ENCODE results near the gene POLN. TPM values are rescaled to one million over a fixed set of nuclear protein-coding genes. Genes with fewer than 3 reads are reported as not detected.

POLN gene
- total RNA-seq, 4 donors from 2014 or later, result 0.91 to 8.0 (median 1.2) TPM

GRCh38 chr4:2082627-2083026, 159.3 kb downstream of the POLN start:
- TF ChIP-seq EP300 (IDR thresholded peaks at IDR 0.05), result no peak
- no peak for TF ChIP-seq POLR2A (IDR thresholded peaks at IDR 0.05)
- TF ChIP-seq POLR2AphosphoS5 (IDR thresholded peaks at IDR 0.05), result no peak
- no peak for TF ChIP-seq CTCF (IDR thresholded peaks at IDR 0.05)
- H3K27me3 ChIP-seq, result no peaks in the 10 kb centered on the region
- H3K36me3 ChIP-seq, result no peaks in the 10 kb centered on the region
- no peak overlapping the region for H3K4me3 ChIP-seq
- H3K27ac ChIP-seq, result no peak overlapping the region
- no peak for DNase-seq (ENCODE audit: low spot score in 2 of 2)
- 86% methylated on average over 4 of the region's 4 CpGs for WGBS
- no peaks in the 10 kb centered on the region for H3K9me3 ChIP-seq
- no peaks in the 10 kb centered on the region for H3K4me1 ChIP-seq

- WGBS, result 92% methylated on average over 2 of the region's 3 CpGs
- TF ChIP-seq POLR2AphosphoS5 (IDR thresholded peaks at IDR 0.05), result no peak
- TF ChIP-seq CTCF (IDR thresholded peaks at IDR 0.05), result no peak
- no peak for TF ChIP-seq POLR2A (IDR thresholded peaks at IDR 0.05)
- no peak for TF ChIP-seq EP300 (IDR thresholded peaks at IDR 0.05)
Measured at GRCh38 chr4:2082118-2082517, 159.8 kb downstream of the POLN start.

GRCh38 chr4:2081540-2081939, 160.4 kb downstream of the POLN start:
- Histone ChIP-seq H3K36me3 (no peaks in the 10 kb centered on the region), H3K4me3 (no peak overlapping the region), H3K4me1 (no peaks in the 10 kb centered on the region), H3K9me3 (no peaks in the 10 kb centered on the region), H3K27me3 (no peaks in the 10 kb centered on the region), H3K27ac (no peak overlapping the region)
- WGBS, result 92% methylated on average over 9 of the region's 10 CpGs
- TF ChIP-seq POLR2A (IDR thresholded peaks at IDR 0.05) (no peak), EP300 (IDR thresholded peaks at IDR 0.05) (no peak), CTCF (IDR thresholded peaks at IDR 0.05) (no peak), POLR2AphosphoS5 (IDR thresholded peaks at IDR 0.05) (no peak)
- DNase-seq (ENCODE audit: low spot score in 2 of 2), result peak in 1 of 2 donors; percentile 16

More at GRCh38 chr4:2082118-2082517, 159.8 kb downstream of the POLN start:
- no peak overlapping the region for H3K27ac ChIP-seq
- no peaks in the 10 kb centered on the region for H3K36me3 ChIP-seq
- H3K9me3 ChIP-seq, result no peaks in the 10 kb centered on the region
- H3K4me3 ChIP-seq, result no peak overlapping the region
- no peaks in the 10 kb centered on the region for H3K4me1 ChIP-seq
- DNase-seq (ENCODE audit: low spot score in 2 of 2), result peak; percentile 22 to 52
- H3K27me3 ChIP-seq, result no peaks in the 10 kb centered on the region

GRCh38 chr4:2080429-2081300, 161.3 kb downstream of the POLN start:
- Histone ChIP-seq H3K27me3 (no peaks in the 10 kb centered on the region), H3K27ac (no peak overlapping the region), H3K4me3 (no peak overlapping the region), H3K4me1 (no peaks in the 10 kb centered on the region), H3K36me3 (no peaks in the 10 kb centered on the region), H3K9me3 (no peaks in the 10 kb centered on the region)
- peak; percentile 60 to 74 for DNase-seq (ENCODE audit: low spot score in 2 of 2)
- 84% methylated on average over 14 of the region's 19 CpGs for WGBS
- TF ChIP-seq CTCF (IDR thresholded peaks at IDR 0.05) (no peak), POLR2AphosphoS5 (IDR thresholded peaks at IDR 0.05) (no peak), EP300 (IDR thresholded peaks at IDR 0.05) (no peak), POLR2A (IDR thresholded peaks at IDR 0.05) (no peak)

GRCh38 chr4:2079926-2080325, 162.0 kb downstream of the POLN start:
- TF ChIP-seq POLR2A (IDR thresholded peaks at IDR 0.05) (no peak), CTCF (IDR thresholded peaks at IDR 0.05) (no peak), POLR2AphosphoS5 (IDR thresholded peaks at IDR 0.05) (no peak), EP300 (IDR thresholded peaks at IDR 0.05) (no peak)
- Histone ChIP-seq H3K4me1 (no peaks in the 10 kb centered on the region), H3K36me3 (no peaks in the 10 kb centered on the region), H3K27me3 (no peaks in the 10 kb centered on the region), H3K27ac (no peak overlapping the region), H3K4me3 (no peak overlapping the region), H3K9me3 (no peaks in the 10 kb centered on the region)
- 80% methylated on average over 6 of the region's 9 CpGs for WGBS
- DNase-seq (ENCODE audit: low spot score in 2 of 2), result peak in 1 of 2 donors; percentile 43
